Upper lobe of right lung (tissue), 1 donor: ENCODE results near the gene PPP2R5D. TPM values are rescaled to one million over a fixed set of nuclear protein-coding genes. Genes with fewer than 3 reads are reported as not detected.
A peak's percentile ranks its signal among the peaks of the same experiment; 100 is the strongest.
"Not testable (repeated sequence)": the region's sequence is repeated elsewhere in the genome, so short reads cannot be mapped to it uniquely, and the experiment has no call there.

Experiments used
- ATAC-seq: fragments of 200-7000 bp; cut with Tn5 transposase; one replicate; pipeline ENCODE4 v1.9.1; 2020; ENCODE audit warnings: mild to moderate bottlenecking, moderate library complexity
- DNase-seq: peaks from one replicate; pipeline ENCODE4 v3.0.0-alpha.2; 2020
- H3K27ac ChIP-seq: fragments of 200-600 bp; one replicate; pipeline ENCODE4 v1.8.0; 2022
- H3K27me3 ChIP-seq: fragments of 200-600 bp; one replicate; pipeline ENCODE4 v1.8.0; 2022; ENCODE audit warnings: mild to moderate bottlenecking
- H3K36me3 ChIP-seq: fragments of 200-600 bp; one replicate; pipeline ENCODE4 v1.8.0; 2022
- H3K4me1 ChIP-seq: fragments of 200-600 bp; one replicate; pipeline ENCODE4 v1.8.0; 2022
- H3K4me3 ChIP-seq: fragments of 200-600 bp; one replicate; pipeline ENCODE4 v1.8.0; 2022; ENCODE audit warnings: mild to moderate bottlenecking
- H3K9me3 ChIP-seq: fragments of 200-600 bp; one replicate; pipeline ENCODE4 v1.8.0; 2022
- intact Hi-C: fragments of 100-400 bp; cut with DNase I; formaldehyde crosslinking; loops from one replicate; pipeline ENCODE4 v1.11.0; 2022
- total RNA-seq: library from RNA; stranded (reverse); fragmentation: NEBNext Ultra II Directional; extraction: Animal tissue kit (Norgen Biotek cat#: 25700); gene quantifications from one replicate; pipeline ENCODE4 v1.2.1, GENCODE V29; 2021
- TF ChIP-seq, protein P1 (sequence below): fragments of 200-600 bp; IDR thresholded peaks from one replicate; pipeline ENCODE4 v1.8.0; 2022; ENCODE audit warnings: antibody characterized with exemption
- donor health status: DM: no; HTN: yes; CAD: no; lungs with severe emphysema.

PPP2R5D gene
- total RNA-seq, 1 donor from 2014 or later, result 24.1 TPM

DNA sequence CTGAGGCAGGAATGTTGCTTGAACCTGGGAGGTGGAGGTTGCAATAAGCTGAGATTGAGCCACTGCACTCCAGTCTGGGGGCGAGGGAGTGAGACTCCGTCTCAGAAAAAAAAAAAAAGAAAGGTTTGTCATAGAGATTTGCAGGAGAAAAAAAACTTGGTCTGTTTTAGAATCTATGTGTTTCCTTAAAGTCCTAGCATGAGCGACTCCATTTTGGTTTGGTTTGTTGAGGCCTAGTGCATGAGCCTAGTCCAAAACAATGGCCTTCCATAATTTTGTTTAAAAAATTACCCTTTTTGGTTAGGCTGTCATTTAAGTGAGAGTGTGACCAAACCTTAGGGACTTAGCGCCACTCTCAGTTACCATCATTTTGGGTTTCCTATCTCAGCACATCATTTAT lies 32.0 kb upstream of the PPP2R5D start:
- DNase-seq, result no peak
- Histone ChIP-seq H3K9me3 (no peaks in the 10 kb centered on the region), H3K36me3 (no peaks in the 10 kb centered on the region), H3K27me3 (no peaks in the 10 kb centered on the region), H3K4me1 (no peaks in the 10 kb centered on the region), H3K27ac (no peak overlapping the region), H3K4me3 (no peak overlapping the region)
- intact Hi-C loops, result no loop called here
- ATAC-seq, result no peak
- TF ChIP-seq, protein P1, sequence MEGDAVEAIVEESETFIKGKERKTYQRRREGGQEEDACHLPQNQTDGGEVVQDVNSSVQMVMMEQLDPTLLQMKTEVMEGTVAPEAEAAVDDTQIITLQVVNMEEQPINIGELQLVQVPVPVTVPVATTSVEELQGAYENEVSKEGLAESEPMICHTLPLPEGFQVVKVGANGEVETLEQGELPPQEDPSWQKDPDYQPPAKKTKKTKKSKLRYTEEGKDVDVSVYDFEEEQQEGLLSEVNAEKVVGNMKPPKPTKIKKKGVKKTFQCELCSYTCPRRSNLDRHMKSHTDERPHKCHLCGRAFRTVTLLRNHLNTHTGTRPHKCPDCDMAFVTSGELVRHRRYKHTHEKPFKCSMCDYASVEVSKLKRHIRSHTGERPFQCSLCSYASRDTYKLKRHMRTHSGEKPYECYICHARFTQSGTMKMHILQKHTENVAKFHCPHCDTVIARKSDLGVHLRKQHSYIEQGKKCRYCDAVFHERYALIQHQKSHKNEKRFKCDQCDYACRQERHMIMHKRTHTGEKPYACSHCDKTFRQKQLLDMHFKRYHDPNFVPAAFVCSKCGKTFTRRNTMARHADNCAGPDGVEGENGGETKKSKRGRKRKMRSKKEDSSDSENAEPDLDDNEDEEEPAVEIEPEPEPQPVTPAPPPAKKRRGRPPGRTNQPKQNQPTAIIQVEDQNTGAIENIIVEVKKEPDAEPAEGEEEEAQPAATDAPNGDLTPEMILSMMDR, result no peak

DNA sequence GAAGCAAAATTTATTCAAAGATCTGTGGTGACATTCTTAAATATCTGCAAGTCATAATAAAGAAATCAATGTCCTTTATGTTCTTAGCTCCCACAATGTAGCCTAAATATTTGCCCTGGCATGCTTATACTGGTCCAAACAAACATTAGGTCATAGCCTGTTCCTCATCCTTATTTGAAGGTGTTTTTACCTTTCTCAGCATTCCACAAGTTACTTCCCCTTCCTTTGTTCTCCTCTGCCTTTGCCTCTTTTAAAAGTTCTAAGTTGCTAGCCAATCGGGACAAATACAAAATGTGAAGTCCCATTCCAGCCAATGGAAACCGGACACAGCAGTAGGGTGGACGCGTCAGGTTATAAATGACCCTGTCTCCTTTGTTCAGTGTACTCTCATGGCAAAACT lies 30.0 kb upstream of the PPP2R5D start:
- H3K4me3 ChIP-seq, H3K4me1 ChIP-seq, H3K27me3 ChIP-seq, H3K27ac ChIP-seq, intact Hi-C loops, DNase-seq, H3K36me3 ChIP-seq, H3K9me3 ChIP-seq, ATAC-seq: not testable (repeated sequence)

DNA sequence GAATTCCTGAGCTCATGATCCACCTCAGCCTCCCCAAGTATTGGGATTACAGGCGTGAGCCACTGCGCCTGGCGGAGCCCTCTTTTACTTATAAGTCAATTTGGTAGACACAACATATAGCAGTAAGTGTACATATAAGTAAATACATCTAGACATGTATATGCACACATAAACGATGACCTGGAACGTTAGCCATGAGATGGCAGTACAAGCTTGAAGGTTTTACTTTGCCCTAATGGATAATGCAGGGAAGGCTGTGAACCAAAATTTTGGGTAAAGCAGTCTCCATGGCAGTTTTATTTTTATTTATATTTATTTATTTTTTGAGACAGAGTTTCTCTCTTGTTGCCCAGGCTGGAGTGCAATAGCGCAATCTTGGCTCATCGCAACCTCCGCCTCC lies 26.2 kb upstream of the PPP2R5D start:
- Histone ChIP-seq H3K4me3 (no peak overlapping the region), H3K36me3 (peaks cover 8% of the 10 kb centered on the region), H3K27ac (no peak overlapping the region), H3K4me1 (peaks cover 19% of the 10 kb centered on the region), H3K27me3 (no peaks in the 10 kb centered on the region), H3K9me3 (no peaks in the 10 kb centered on the region)
- ATAC-seq (no peak), DNase-seq (no peak)
- TF ChIP-seq, protein P1, result no peak
- intact Hi-C loops, result no loop called here

DNA sequence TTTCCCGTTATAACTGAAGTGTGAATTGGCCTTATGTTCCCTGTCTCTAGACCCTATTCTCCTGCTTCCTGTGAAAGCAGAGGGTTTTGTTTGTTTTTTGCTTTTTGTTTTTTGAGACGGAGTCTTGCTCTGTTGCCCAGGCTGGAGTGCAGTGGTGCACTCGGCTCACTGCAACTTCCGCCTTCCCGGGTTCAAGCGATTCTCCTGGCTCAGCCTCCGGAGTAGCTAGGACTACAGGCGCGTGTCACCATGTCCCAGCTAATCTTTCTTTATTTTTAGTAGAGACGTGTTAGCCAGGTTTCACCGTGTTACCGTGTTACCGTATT lies 24.5 kb upstream of the PPP2R5D start:
- Histone ChIP-seq H3K36me3 (peaks cover 22% of the 10 kb centered on the region), H3K27me3 (no peaks in the 10 kb centered on the region), H3K4me3 (peak overlapping the region; percentile 60), H3K27ac (peak overlapping the region; percentile 55), H3K9me3 (no peaks in the 10 kb centered on the region), H3K4me1 (peaks cover 19% of the 10 kb centered on the region)
- ATAC-seq (no peak), DNase-seq (no peak)
- TF ChIP-seq, protein P1, result no peak
- intact Hi-C loops, result no loop called here

DNA sequence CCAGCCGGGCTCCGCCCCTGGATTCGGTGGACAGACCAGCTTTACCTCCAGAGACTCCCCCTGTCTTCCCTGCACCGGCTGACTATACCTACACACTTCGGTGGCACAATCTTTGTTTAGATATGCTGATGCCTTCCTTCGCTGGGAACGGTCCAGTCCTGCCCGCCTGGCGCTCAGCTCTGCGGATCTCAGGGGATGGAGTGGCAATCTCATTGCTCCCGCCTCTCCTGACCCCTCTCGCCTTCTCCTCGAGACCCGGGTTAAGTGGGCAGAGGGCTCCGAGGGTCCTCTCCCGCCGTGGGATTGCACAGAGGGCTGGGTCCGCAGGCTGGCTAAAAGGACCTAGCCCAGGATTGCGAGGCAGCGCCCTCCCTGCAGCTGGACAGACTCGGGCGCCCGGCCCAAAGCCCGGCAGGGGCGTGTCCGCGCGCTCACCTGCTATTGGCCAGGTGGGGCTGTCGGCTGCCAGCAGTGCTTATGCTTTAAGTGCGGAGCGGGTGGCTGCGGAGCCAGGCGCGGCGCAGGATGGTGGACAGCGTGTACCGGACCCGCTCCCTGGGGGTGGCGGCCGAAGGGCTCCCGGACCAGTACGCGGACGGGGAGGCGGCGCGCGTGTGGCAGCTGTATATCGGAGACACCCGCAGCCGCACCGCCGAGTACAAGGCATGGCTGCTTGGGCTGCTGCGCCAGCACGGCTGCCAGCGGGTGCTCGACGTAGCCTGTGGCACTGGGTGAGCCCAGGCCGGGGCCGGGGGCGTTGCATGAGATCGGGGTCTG lies 23.9 kb upstream of the PPP2R5D start, which contains the start of gene GNMT:
TSS of gene GNMT (plus strand) at position 512 of the 777 bp plus-strand sequence. CDS start at position 526, 14 bp downstream.
- H3K9me3 ChIP-seq, result no peaks in the 10 kb centered on the region
- intact Hi-C loops, result no loop called here
- H3K4me1 ChIP-seq, result peaks cover 19% of the 10 kb centered on the region
- TF ChIP-seq, protein P1, result no peak
- ATAC-seq (peak; percentile 94), DNase-seq (peak; percentile 92)
- H3K27ac ChIP-seq, result peak within 1 kb of the TSS; percentile 55
- no peaks in the 10 kb centered on the region for H3K27me3 ChIP-seq
- H3K36me3 ChIP-seq, result peaks cover 28% of the 10 kb centered on the region
- H3K4me3 ChIP-seq, result peak within 1 kb of the TSS; percentile 60

DNA sequence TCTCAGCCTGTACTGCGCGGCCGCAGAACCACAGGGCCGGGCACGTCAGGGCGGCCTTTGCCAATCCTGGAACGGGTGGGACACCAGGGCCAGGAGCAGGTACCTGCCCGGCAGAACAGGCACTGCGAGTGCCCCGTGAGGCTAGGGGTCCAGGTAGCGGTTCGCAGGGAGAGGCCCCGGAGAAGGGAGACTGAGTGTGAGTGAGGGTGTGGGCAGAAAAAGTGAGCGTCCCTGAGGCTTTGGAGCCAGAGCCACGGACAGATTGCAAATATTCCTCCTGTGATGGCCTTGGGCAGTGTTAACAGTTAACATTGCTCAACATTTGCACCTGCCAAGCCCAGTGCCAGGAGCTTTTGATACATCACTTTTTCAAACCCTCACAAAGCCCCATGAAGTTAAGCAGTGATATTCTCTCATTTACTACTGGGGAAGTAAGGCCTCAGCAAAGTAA lies 23.3 kb upstream of the PPP2R5D start:
- DNase-seq (no peak), ATAC-seq (peak; percentile 4)
- Histone ChIP-seq H3K4me1 (peaks cover 19% of the 10 kb centered on the region), H3K27me3 (no peaks in the 10 kb centered on the region), H3K27ac (peak overlapping the region; percentile 55), H3K4me3 (peak overlapping the region; percentile 60), H3K9me3 (no peaks in the 10 kb centered on the region), H3K36me3 (peaks cover 33% of the 10 kb centered on the region)
- TF ChIP-seq, protein P1, result no peak
- intact Hi-C loops, result no loop called here
